Lower leg skin (tissue), 3 donors: ENCODE data around the gene NFYC.

ENCODE experiments used
- CTCF ChIP-seq, 3 donors: fragments of 450-650 bp; IDR thresholded peaks; one replicate each; pipeline ENCODE4 v1.5.1; 2016; ENCODE audit warnings: antibody characterized with exemption in 3 of 3, mild to moderate bottlenecking in 3 of 3, moderate library complexity in 2 of 3
- POLR2A ChIP-seq, 2 donors: fragments of 450-650 bp; IDR thresholded peaks; one replicate each; pipeline ENCODE4 v1.6.1; 2016 to 2017; ENCODE audit warnings: antibody characterized with exemption in 2 of 2, mild to moderate bottlenecking in 1 of 2, moderate library complexity in 1 of 2

GRCh38 chr1:40803902-40804301, 112.4 kb downstream of the NFYC start:
- TF ChIP-seq CTCF (IDR thresholded peaks at IDR 0.05) (no peak), POLR2A (IDR thresholded peaks at IDR 0.05) (no peak)
